Suprapubic skin (tissue), 3 donors: Measurements from ENCODE around the gene TIGD2.

ENCODE experiments used
- CTCF ChIP-seq, 2 donors: fragments of 200-600 bp in 1 of 2; fragments of 450-650 bp in 1 of 2; sonication (generic) in 1 of 2; IDR thresholded peaks; one replicate each; pipeline ENCODE4 v1.5.1; 2016 to 2019; ENCODE audit warnings: antibody characterized with exemption in 2 of 2, mild to moderate bottlenecking in 1 of 2, moderate library complexity in 1 of 2
- POLR2AphosphoS5 ChIP-seq, 3 donors: sonication (generic); formaldehyde crosslinking; IDR thresholded peaks; one replicate each; pipeline ENCODE4 v1.6.1; 2017; ENCODE audit warnings: antibody characterized with exemption in 3 of 3

- TF ChIP-seq CTCF (IDR thresholded peaks at IDR 0.05) (no peak), POLR2AphosphoS5 (IDR thresholded peaks at IDR 0.05) (no peak)
Measured at GRCh38 chr4:89129080-89129640, 17.8 kb downstream of the TIGD2 start.
